Measurements from ENCODE around the gene RLN3. TPM values are rescaled to one million over a fixed set of nuclear protein-coding genes. Genes with fewer than 3 reads are reported as not detected.

Gene RLN3
- polyA plus RNA-seq, 1 of the 3 experiments (the other 2 are of a cell fraction): not detected

DNA sequence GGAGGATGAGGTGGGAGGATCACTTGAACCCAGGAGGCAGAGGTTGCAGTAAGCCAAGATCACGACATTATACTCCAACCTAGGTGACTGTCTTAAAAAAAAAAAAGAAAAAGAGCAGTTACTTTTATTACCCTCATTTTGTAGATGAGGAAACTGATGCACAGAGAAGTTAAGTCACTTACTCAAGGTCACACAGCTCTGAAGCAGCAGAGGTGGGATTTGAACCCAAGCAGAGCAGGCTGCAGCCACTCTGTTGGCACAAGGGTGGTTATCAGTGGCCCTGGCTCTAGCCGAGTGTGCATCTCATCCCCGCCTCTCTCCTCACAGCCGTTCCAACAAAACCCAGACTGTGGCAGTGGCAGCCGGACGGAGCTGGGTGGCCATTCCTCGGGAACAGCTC, 11.2 kb downstream of the RLN3 start:
- H3K9me3 ChIP-seq: no peaks in the 10 kb centered on the region
- H3K9ac ChIP-seq: no peak overlapping the region
- DNase-seq: no peak
- no peak overlapping the region for H3K4me2 ChIP-seq
- H3K4me1 ChIP-seq (ENCODE audit: control insufficient read depth in 1 of 2, insufficient read depth in 2 of 2, low read depth in 1 of 2, low read length in 1 of 2): no peaks in the 10 kb centered on the region
- WGBS (ENCODE audit: low lambda C conversion rate): 76% methylated on average over 6 of the region's 7 CpGs
- H3K4me3 ChIP-seq (ENCODE audit: low read depth in 2 of 2, low read length in 1 of 2): no peak overlapping the region
- no peaks in the 10 kb centered on the region for H3K36me3 ChIP-seq (replicated peaks in 1 of 2; ENCODE audit: control insufficient read depth in 1 of 2, insufficient read depth in 2 of 2, low read length in 1 of 2)
- TF ChIP-seq MXI1 (IDR thresholded peaks at IDR 0.05; ENCODE audit: low read depth, low read length) (no peak), GATA2 (CRISPR knock-in tag; IDR thresholded peaks at IDR 0.05) (no peak), RXRA (IDR thresholded peaks at IDR 0.05; ENCODE audit: borderline replicate concordance, low read depth) (no peak), TAF1 (IDR thresholded peaks at IDR 0.05; ENCODE audit: borderline replicate concordance, low read depth, low read length) (no peak), FOSL2 (IDR thresholded peaks at IDR 0.05; ENCODE audit: borderline replicate concordance, low read depth) (no peak), CHD2 (IDR thresholded peaks at IDR 0.05; ENCODE audit: low read length, partially characterized antibody) (no peak), EZH2phosphoT487 (IDR thresholded peaks at IDR 0.05; ENCODE audit: borderline replicate concordance, low read depth) (no peak), YY1 (IDR thresholded peaks at IDR 0.05; ENCODE audit: low read depth) (no peak), FOXJ3 (CRISPR knock-in tag; IDR thresholded peaks at IDR 0.05) (no peak), TEAD4 (IDR thresholded peaks at IDR 0.05; ENCODE audit: borderline replicate concordance, insufficient read depth) (no peak), GABPA (IDR thresholded peaks at IDR 0.05; ENCODE audit: low read depth) (no peak), SMC3 (IDR thresholded peaks at IDR 0.05; ENCODE audit: low read depth, low read length) (no peak), FOXM1 (IDR thresholded peaks at IDR 0.05; ENCODE audit: low read depth) (no peak), POLR2AphosphoS5 (IDR thresholded peaks at IDR 0.05; ENCODE audit: low read depth, low read length) (no peak), NRF1 (IDR thresholded peaks at IDR 0.05; ENCODE audit: low read depth, low read length) (no peak)
- TF ChIP-seq, protein P1, sequence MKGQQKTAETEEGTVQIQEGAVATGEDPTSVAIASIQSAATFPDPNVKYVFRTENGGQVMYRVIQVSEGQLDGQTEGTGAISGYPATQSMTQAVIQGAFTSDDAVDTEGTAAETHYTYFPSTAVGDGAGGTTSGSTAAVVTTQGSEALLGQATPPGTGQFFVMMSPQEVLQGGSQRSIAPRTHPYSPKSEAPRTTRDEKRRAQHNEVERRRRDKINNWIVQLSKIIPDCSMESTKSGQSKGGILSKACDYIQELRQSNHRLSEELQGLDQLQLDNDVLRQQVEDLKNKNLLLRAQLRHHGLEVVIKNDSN (IDR thresholded peaks at IDR 0.05; ENCODE audit: borderline replicate concordance, low read depth): no peak
- TF ChIP-seq, protein P2, sequence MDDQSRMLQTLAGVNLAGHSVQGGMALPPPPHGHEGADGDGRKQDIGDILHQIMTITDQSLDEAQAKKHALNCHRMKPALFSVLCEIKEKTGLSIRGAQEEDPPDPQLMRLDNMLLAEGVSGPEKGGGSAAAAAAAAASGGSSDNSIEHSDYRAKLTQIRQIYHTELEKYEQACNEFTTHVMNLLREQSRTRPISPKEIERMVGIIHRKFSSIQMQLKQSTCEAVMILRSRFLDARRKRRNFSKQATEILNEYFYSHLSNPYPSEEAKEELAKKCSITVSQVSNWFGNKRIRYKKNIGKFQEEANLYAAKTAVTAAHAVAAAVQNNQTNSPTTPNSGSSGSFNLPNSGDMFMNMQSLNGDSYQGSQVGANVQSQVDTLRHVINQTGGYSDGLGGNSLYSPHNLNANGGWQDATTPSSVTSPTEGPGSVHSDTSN (IDR thresholded peaks at IDR 0.05): no peak
- TF ChIP-seq, protein P3, sequence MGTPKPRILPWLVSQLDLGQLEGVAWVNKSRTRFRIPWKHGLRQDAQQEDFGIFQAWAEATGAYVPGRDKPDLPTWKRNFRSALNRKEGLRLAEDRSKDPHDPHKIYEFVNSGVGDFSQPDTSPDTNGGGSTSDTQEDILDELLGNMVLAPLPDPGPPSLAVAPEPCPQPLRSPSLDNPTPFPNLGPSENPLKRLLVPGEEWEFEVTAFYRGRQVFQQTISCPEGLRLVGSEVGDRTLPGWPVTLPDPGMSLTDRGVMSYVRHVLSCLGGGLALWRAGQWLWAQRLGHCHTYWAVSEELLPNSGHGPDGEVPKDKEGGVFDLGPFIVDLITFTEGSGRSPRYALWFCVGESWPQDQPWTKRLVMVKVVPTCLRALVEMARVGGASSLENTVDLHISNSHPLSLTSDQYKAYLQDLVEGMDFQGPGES (IDR thresholded peaks at IDR 0.05; ENCODE audit: low read depth, low read length): no peak
- TF ChIP-seq, protein P4, sequence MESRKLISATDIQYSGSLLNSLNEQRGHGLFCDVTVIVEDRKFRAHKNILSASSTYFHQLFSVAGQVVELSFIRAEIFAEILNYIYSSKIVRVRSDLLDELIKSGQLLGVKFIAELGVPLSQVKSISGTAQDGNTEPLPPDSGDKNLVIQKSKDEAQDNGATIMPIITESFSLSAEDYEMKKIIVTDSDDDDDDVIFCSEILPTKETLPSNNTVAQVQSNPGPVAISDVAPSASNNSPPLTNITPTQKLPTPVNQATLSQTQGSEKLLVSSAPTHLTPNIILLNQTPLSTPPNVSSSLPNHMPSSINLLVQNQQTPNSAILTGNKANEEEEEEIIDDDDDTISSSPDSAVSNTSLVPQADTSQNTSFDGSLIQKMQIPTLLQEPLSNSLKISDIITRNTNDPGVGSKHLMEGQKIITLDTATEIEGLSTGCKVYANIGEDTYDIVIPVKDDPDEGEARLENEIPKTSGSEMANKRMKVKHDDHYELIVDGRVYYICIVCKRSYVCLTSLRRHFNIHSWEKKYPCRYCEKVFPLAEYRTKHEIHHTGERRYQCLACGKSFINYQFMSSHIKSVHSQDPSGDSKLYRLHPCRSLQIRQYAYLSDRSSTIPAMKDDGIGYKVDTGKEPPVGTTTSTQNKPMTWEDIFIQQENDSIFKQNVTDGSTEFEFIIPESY (IDR thresholded peaks at IDR 0.05; ENCODE audit: borderline replicate concordance, low read depth): no peak
- H2AFZ ChIP-seq (ENCODE audit: low read depth): no peak overlapping the region
- ChIA-PET POLR2A (no interaction called here), CTCF (interaction anchor here (0.8 to 6.0 kb wide), 5 partner anchors 10 to 159 kb away, joined by 3 to 29 read pairs (median 5); partner anchors contain the start of gene MISP3)
- no peaks in the 10 kb centered on the region for H3K27me3 ChIP-seq (ENCODE audit: insufficient read depth)
- no peaks in the 10 kb centered on the region for H4K20me1 ChIP-seq (ENCODE audit: insufficient read depth)
- no peak overlapping the region for H3K27ac ChIP-seq (ENCODE audit: low read depth in 2 of 2, low read length in 1 of 2)
- H3K79me2 ChIP-seq (ENCODE audit: insufficient read depth): no peaks in the 10 kb centered on the region
- peaks cover 6% of the 10 kb centered on the region for H3F3A ChIP-seq (replicated peaks; ENCODE audit: insufficient read depth)
- H3K9me2 ChIP-seq: no peaks in the 10 kb centered on the region
